ENCODE data around the gene LAIR2. TPM values are rescaled to one million over a fixed set of nuclear protein-coding genes. Genes with fewer than 3 reads are reported as not detected.
A peak's percentile ranks its signal among the peaks of the same experiment; 100 is the strongest.

Gene LAIR2
- total and polyA plus RNA-seq, 2 of the 13 experiments (the other 11 are each of a cell fraction or from before 2014, with no cell fraction given) = 1.3 to 1.9 TPM

DNA sequence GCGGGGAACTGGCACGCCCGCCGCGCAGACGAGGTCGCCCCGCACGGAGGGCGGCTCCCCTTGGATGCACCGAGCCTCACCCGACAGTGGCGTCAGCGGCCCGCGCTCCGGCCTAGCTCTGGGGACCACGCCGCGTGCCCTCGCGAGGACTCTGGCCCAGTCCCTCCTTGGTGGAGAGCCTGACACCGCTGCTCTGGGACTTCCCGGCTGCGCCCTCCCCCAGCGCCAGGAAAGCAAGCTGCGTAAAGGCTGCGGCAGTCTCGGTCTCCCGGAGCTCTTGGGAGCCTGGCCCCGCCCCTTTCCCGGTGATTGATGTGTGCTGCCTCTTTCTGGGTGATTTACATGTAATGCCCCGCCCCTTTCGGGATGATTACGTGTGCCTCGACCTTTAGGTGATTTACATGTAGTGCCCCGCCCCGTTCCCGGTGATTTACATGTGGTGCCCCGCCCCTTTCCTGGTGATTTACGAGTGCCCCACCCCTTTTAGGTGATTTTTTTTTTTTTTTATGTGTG, 39.0 kb upstream of the LAIR2 start, which contains the start of gene LENG9 (continued):
- TF ChIP-seq ZNF354B (CRISPR knock-in tag; IDR thresholded peaks at IDR 0.05) (no peak), ELF1 (CRISPR knock-in tag; IDR thresholded peaks at IDR 0.05) (peak; percentile 23; the same call in 1 of the 2 replicates), STAG1 (CRISPR knock-in tag; IDR thresholded peaks at IDR 0.05) (no peak), STAT5B (CRISPR knock-in tag; IDR thresholded peaks at IDR 0.05) (0 out of 2 replicates have a peak, but pooled peaks have one; percentile 29), ZNF709 (CRISPR knock-in tag; IDR thresholded peaks at IDR 0.05) (no peak; the same call in 1 of the 2 replicates), ZNF264 (CRISPR knock-in tag; IDR thresholded peaks at IDR 0.05) (no peak), GTF2F1 (IDR thresholded peaks at IDR 0.05; ENCODE audit: low read length) (no peak), SP2 (CRISPR knock-in tag; IDR thresholded peaks at IDR 0.05) (no peak), HES4 (CRISPR knock-in tag; IDR thresholded peaks at IDR 0.05; ENCODE audit: borderline replicate concordance) (no peak), ZNF331 (CRISPR knock-in tag; IDR thresholded peaks at IDR 0.05) (peak; percentile 71), GATAD1 (CRISPR knock-in tag; IDR thresholded peaks at IDR 0.05) (peak; percentile 21; the same call in 1 of the 2 replicates), SP1 (IDR thresholded peaks at IDR 0.05) (peak; percentile 49; the same call in 1 of the 2 replicates), SP1 (CRISPR knock-in tag; IDR thresholded peaks at IDR 0.05) (peak; percentile 79), SMYD3 (CRISPR knock-in tag; IDR thresholded peaks at IDR 0.05) (no peak), MAFG (CRISPR knock-in tag; IDR thresholded peaks at IDR 0.05) (no peak), IKZF4 (CRISPR knock-in tag; IDR thresholded peaks at IDR 0.05; ENCODE audit: borderline replicate concordance, low read depth, not compliant biosample characterization) (no peak), NPAS2 (CRISPR knock-in tag; IDR thresholded peaks at IDR 0.05; ENCODE audit: borderline replicate concordance) (no peak), MBNL3 (CRISPR knock-in tag; conservative IDR thresholded peaks at IDR 0.05) (no peak), KDM4B (CRISPR knock-in tag; IDR thresholded peaks at IDR 0.05) (0 out of 2 replicates have a peak, but pooled peaks have one; percentile 27), ZEB1 (IDR thresholded peaks at IDR 0.05; ENCODE audit: insufficient replicate concordance, low read depth) (no peak)
- TF ChIP-seq, protein P1, sequence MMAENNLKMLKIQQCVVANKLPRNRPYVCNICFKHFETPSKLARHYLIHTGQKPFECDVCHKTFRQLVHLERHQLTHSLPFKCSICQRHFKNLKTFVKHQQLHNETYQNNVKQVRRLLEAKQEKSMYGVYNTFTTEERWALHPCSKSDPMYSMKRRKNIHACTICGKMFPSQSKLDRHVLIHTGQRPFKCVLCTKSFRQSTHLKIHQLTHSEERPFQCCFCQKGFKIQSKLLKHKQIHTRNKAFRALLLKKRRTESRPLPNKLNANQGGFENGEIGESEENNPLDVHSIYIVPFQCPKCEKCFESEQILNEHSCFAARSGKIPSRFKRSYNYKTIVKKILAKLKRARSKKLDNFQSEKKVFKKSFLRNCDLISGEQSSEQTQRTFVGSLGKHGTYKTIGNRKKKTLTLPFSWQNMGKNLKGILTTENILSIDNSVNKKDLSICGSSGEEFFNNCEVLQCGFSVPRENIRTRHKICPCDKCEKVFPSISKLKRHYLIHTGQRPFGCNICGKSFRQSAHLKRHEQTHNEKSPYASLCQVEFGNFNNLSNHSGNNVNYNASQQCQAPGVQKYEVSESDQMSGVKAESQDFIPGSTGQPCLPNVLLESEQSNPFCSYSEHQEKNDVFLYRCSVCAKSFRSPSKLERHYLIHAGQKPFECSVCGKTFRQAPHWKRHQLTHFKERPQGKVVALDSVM (CRISPR knock-in tag; IDR thresholded peaks at IDR 0.05) = peak; percentile 12; the same call in 1 of the 2 replicates
- TF ChIP-seq, protein P2, sequence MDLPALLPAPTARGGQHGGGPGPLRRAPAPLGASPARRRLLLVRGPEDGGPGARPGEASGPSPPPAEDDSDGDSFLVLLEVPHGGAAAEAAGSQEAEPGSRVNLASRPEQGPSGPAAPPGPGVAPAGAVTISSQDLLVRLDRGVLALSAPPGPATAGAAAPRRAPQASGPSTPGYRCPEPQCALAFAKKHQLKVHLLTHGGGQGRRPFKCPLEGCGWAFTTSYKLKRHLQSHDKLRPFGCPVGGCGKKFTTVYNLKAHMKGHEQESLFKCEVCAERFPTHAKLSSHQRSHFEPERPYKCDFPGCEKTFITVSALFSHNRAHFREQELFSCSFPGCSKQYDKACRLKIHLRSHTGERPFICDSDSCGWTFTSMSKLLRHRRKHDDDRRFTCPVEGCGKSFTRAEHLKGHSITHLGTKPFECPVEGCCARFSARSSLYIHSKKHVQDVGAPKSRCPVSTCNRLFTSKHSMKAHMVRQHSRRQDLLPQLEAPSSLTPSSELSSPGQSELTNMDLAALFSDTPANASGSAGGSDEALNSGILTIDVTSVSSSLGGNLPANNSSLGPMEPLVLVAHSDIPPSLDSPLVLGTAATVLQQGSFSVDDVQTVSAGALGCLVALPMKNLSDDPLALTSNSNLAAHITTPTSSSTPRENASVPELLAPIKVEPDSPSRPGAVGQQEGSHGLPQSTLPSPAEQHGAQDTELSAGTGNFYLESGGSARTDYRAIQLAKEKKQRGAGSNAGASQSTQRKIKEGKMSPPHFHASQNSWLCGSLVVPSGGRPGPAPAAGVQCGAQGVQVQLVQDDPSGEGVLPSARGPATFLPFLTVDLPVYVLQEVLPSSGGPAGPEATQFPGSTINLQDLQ (CRISPR knock-in tag; IDR thresholded peaks at IDR 0.05) = no peak
- TF ChIP-seq, protein P3, sequence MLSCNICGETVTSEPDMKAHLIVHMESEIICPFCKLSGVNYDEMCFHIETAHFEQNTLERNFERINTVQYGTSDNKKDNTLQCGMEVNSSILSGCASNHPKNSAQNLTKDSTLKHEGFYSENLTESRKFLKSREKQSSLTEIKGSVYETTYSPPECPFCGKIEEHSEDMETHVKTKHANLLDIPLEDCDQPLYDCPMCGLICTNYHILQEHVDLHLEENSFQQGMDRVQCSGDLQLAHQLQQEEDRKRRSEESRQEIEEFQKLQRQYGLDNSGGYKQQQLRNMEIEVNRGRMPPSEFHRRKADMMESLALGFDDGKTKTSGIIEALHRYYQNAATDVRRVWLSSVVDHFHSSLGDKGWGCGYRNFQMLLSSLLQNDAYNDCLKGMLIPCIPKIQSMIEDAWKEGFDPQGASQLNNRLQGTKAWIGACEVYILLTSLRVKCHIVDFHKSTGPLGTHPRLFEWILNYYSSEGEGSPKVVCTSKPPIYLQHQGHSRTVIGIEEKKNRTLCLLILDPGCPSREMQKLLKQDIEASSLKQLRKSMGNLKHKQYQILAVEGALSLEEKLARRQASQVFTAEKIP (CRISPR knock-in tag; IDR thresholded peaks at IDR 0.05; ENCODE audit: borderline replicate concordance) = no peak
- TF ChIP-seq, protein P4, sequence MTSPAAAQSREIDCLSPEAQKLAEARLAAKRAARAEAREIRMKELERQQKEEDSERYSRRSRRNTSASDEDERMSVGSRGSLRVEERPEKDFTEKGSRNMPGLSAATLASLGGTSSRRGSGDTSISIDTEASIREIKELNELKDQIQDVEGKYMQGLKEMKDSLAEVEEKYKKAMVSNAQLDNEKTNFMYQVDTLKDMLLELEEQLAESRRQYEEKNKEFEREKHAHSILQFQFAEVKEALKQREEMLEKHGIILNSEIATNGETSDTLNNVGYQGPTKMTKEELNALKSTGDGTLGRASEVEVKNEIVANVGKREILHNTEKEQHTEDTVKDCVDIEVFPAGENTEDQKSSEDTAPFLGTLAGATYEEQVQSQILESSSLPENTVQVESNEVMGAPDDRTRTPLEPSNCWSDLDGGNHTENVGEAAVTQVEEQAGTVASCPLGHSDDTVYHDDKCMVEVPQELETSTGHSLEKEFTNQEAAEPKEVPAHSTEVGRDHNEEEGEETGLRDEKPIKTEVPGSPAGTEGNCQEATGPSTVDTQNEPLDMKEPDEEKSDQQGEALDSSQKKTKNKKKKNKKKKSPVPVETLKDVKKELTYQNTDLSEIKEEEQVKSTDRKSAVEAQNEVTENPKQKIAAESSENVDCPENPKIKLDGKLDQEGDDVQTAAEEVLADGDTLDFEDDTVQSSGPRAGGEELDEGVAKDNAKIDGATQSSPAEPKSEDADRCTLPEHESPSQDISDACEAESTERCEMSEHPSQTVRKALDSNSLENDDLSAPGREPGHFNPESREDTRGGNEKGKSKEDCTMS (CRISPR knock-in tag; conservative IDR thresholded peaks at IDR 0.05) = no peak
